Neuronal stem cell (in vitro differentiated cells): ENCODE measurements around the gene AADACL4.
A peak's percentile ranks its signal among the peaks of the same experiment; 100 is the strongest.

ENCODE experiments used
- DNase-seq: peaks from one replicate; pipeline ENCODE4 v3.0.0-alpha.2; 2013; ENCODE audit warnings: low spot score
- H2AFZ ChIP-seq: one replicate; pipeline ENCODE4 v1.6.1; 2013; ENCODE audit warnings: mild to moderate bottlenecking, low read length, inconsistent platforms
- H2AK5ac ChIP-seq: 2 replicates; pipeline ENCODE4 v1.6.1; 2013; ENCODE audit warnings: low read depth, mild to moderate bottlenecking, inconsistent platforms, low read length, moderate library complexity, mixed read lengths
- H2BK120ac ChIP-seq: 2 replicates; pipeline ENCODE4 v1.6.1; 2013; ENCODE audit warnings: low read depth, mild to moderate bottlenecking, inconsistent platforms, low read length, moderate library complexity, mixed read lengths
- H2BK12ac ChIP-seq: one replicate; pipeline ENCODE4 v1.6.1; 2013; ENCODE audit warnings: low read length, inconsistent platforms
- H2BK15ac ChIP-seq: 2 replicates; pipeline ENCODE4 v1.6.1; 2013; ENCODE audit warnings: mild to moderate bottlenecking, low read length, inconsistent platforms, mixed read lengths
- H2BK5ac ChIP-seq: one replicate; pipeline ENCODE4 v1.6.1; 2013; ENCODE audit warnings: inconsistent platforms, mild to moderate bottlenecking, low read length, moderate library complexity
- H3K14ac ChIP-seq: one replicate; pipeline ENCODE4 v1.6.1; 2013; ENCODE audit warnings: low read length, inconsistent platforms
- H3K18ac ChIP-seq: 2 replicates; pipeline ENCODE4 v1.6.1; 2013; ENCODE audit warnings: low read length, inconsistent platforms
- H3K23ac ChIP-seq: 2 replicates; pipeline ENCODE4 v1.6.1; 2013; ENCODE audit warnings: low read depth, mild to moderate bottlenecking, mixed read lengths, low read length, inconsistent platforms; ENCODE audit not compliant: poor library complexity
- H3K27ac ChIP-seq: replicated peaks from 3 replicates; pipeline ENCODE4 v1.5.1; 2013; ENCODE audit warnings: low read length, inconsistent platforms
- H3K27me3 ChIP-seq, 3 experiments: 2 replicates each; pipeline ENCODE4 v1.6.1; 2013; ENCODE audit warnings: low read length in 3 of 3, mild to moderate bottlenecking in 2 of 3, inconsistent platforms in 1 of 3, low read depth in 1 of 3, mixed read lengths in 1 of 3, moderate library complexity in 1 of 3; ENCODE audit not compliant: control insufficient read depth in 3 of 3, insufficient read depth in 3 of 3
- H3K36me3 ChIP-seq, 2 donors: replicated peaks in 1 of 2; 2 replicates each; pipeline ENCODE4 v1.6.1; 2013; ENCODE audit warnings: low read length in 2 of 2; ENCODE audit not compliant: control insufficient read depth in 2 of 2, insufficient read depth in 2 of 2
- H3K4ac ChIP-seq: 2 replicates; pipeline ENCODE4 v1.6.1; 2013; ENCODE audit warnings: inconsistent platforms, mild to moderate bottlenecking, low read length, moderate library complexity
- H3K4me1 ChIP-seq, 2 donors: 1 replicate in 1 of 2; 2 replicates in 1 of 2; pipeline ENCODE4 v1.6.1; 2013; ENCODE audit warnings: low read length in 2 of 2, low read depth in 1 of 2; ENCODE audit not compliant: control insufficient read depth in 2 of 2, insufficient read depth in 1 of 2
- H3K4me2 ChIP-seq: one replicate; pipeline ENCODE4 v1.6.1; 2013; ENCODE audit warnings: mild to moderate bottlenecking, low read length, inconsistent platforms; ENCODE audit not compliant: insufficient read depth, poor library complexity, severe bottlenecking
- H3K4me3 ChIP-seq, 2 donors: 2 replicates each; pipeline ENCODE4 v1.5.1; 2013; ENCODE audit warnings: low read length in 2 of 2, mild to moderate bottlenecking in 2 of 2, inconsistent platforms in 1 of 2, moderate library complexity in 1 of 2
- H3K79me1 ChIP-seq: one replicate; pipeline ENCODE4 v1.6.1; 2013; ENCODE audit warnings: low read depth, mild to moderate bottlenecking, inconsistent platforms, low read length, moderate library complexity
- H3K9ac ChIP-seq: one replicate; pipeline ENCODE4 v1.6.1; 2013; ENCODE audit warnings: mild to moderate bottlenecking, low read depth, low read length, inconsistent platforms; ENCODE audit not compliant: poor library complexity
- H3K9me3 ChIP-seq, 2 donors: replicated peaks in 1 of 2; 2 replicates each; pipeline versions ENCODE3 to v1.6.1; 2013; ENCODE audit warnings: low read length in 2 of 2, mild to moderate bottlenecking in 2 of 2, inconsistent platforms in 1 of 2, low read depth in 1 of 2, mixed read lengths in 1 of 2, moderate library complexity in 1 of 2; ENCODE audit not compliant: control insufficient read depth in 2 of 2, insufficient read depth in 1 of 2
- H4K8ac ChIP-seq: one replicate; pipeline ENCODE4 v1.6.1; 2013; ENCODE audit warnings: low read depth, mild to moderate bottlenecking, inconsistent platforms, low read length, moderate library complexity
- H4K91ac ChIP-seq: one replicate; pipeline ENCODE4 v1.6.1; 2013; ENCODE audit warnings: low read length, low read depth, mild to moderate bottlenecking, inconsistent platforms; ENCODE audit not compliant: poor library complexity
- WGBS, 2 donors: extraction: QIAGEN DNeasy Blood & Tissue Kit; methylation state at CpG; one replicate each; pipeline ENCODE4 v1.1.7; 2013; ENCODE audit warnings: missing lambda C conversion rate in 2 of 2, mixed read lengths in 1 of 2; ENCODE audit not compliant: insufficient read length in 2 of 2, insufficient replicate concordance in 1 of 2; ENCODE audit errors: extremely low coverage in 2 of 2; 5-methylcytosine and 5-hydroxymethylcytosine counted together

The AADACL4 gene

GRCh38 chr1:12608311-12608957 is 35.5 kb upstream of the AADACL4 start:
- no peak overlapping the region for H2AK5ac ChIP-seq
- H3K4ac ChIP-seq, result no peak overlapping the region
- peaks cover 1 to 5% of the 10 kb centered on the region in 2 donors for H3K4me1 ChIP-seq
- H3K9ac ChIP-seq, result no peak overlapping the region
- no peak overlapping the region for H2BK5ac ChIP-seq
- no peak overlapping the region for H3K14ac ChIP-seq
- H3K27me3 ChIP-seq, result peaks cover 0 to 3% (median 0%) of the 10 kb centered on the region in 3 experiments
- DNase-seq, result no peak
- no CpG with 5 or more reads among the region's 5 CpGs for WGBS, 2 donors
- no peak overlapping the region for H2BK15ac ChIP-seq
- H2AFZ ChIP-seq, result no peak overlapping the region
- no peak overlapping the region for H3K23ac ChIP-seq
- H3K27ac ChIP-seq, result no peak overlapping the region
- no peak overlapping the region for H2BK120ac ChIP-seq
- no peaks in the 10 kb centered on the region for H3K36me3 ChIP-seq
- H3K79me1 ChIP-seq, result no peaks in the 10 kb centered on the region
- H2BK12ac ChIP-seq, result no peak overlapping the region
- H3K4me3 ChIP-seq, result no peak overlapping the region
- H3K18ac ChIP-seq, result peak overlapping the region; percentile 16
- no peak overlapping the region for H4K8ac ChIP-seq
- H3K4me2 ChIP-seq, result no peak overlapping the region
- H4K91ac ChIP-seq, result no peak overlapping the region
- no peaks in the 10 kb centered on the region for H3K9me3 ChIP-seq

- H4K8ac ChIP-seq, result no peak overlapping the region
Measured at GRCh38 chr1:12609469-12610003, 34.3 kb upstream of the AADACL4 start.

GRCh38 chr1:12610305-12610935 is 33.5 kb upstream of the AADACL4 start:
- no peak overlapping the region for H2BK120ac ChIP-seq
- no peak overlapping the region for H3K14ac ChIP-seq
- H2BK15ac ChIP-seq, result no peak overlapping the region
- H3K4me1 ChIP-seq, result peaks cover 2 to 7% of the 10 kb centered on the region in 2 donors
- no peak overlapping the region for H3K18ac ChIP-seq
- H3K36me3 ChIP-seq, result no peaks in the 10 kb centered on the region
- H3K9ac ChIP-seq, result no peak overlapping the region
- H3K4me2 ChIP-seq, result no peak overlapping the region
- H4K8ac ChIP-seq, result no peak overlapping the region
- no peak overlapping the region for H2BK5ac ChIP-seq
- no peak overlapping the region for H3K23ac ChIP-seq
- no peak overlapping the region for H2AK5ac ChIP-seq
- no peak overlapping the region for H2BK12ac ChIP-seq
- H3K79me1 ChIP-seq, result no peaks in the 10 kb centered on the region
- H3K4me3 ChIP-seq, result no peak overlapping the region
- WGBS, 2 donors, result no CpG with 5 or more reads among the region's 7 CpGs
- peaks cover 0 to 22% (median 0%) of the 10 kb centered on the region in 3 experiments for H3K27me3 ChIP-seq
- no peak overlapping the region for H4K91ac ChIP-seq
- H3K27ac ChIP-seq, result no peak overlapping the region
- DNase-seq, result no peak
- no peak overlapping the region for H3K4ac ChIP-seq
- no peak overlapping the region for H2AFZ ChIP-seq
- H3K9me3 ChIP-seq, result no peaks in the 10 kb centered on the region

More at GRCh38 chr1:12609469-12610003, 34.3 kb upstream of the AADACL4 start:
- Histone ChIP-seq H3K14ac (no peak overlapping the region), H3K27me3 (peaks cover 0 to 13% (median 0%) of the 10 kb centered on the region in 3 experiments), H2AFZ (no peak overlapping the region), H3K27ac (no peak overlapping the region), H2BK120ac (peak overlapping the region; percentile 25), H3K23ac (peak overlapping the region; percentile 18), H3K18ac (peak overlapping the region; percentile 52), H3K4me3 (no peak overlapping the region), H2AK5ac (peak overlapping the region; percentile 82), H2BK15ac (no peak overlapping the region), H2BK12ac (no peak overlapping the region), H3K36me3 (no peaks in the 10 kb centered on the region), H3K9ac (no peak overlapping the region), H3K4me2 (no peak overlapping the region), H4K91ac (no peak overlapping the region), H3K4ac (no peak overlapping the region), H3K9me3 (no peaks in the 10 kb centered on the region), H3K4me1 (no peaks in the 10 kb centered on the region), H3K79me1 (no peaks in the 10 kb centered on the region), H2BK5ac (no peak overlapping the region)
- WGBS, 2 donors, result no CpG with 5 or more reads among the region's 5 CpGs
- DNase-seq, result no peak

- Histone ChIP-seq H3K36me3 (no peaks in the 10 kb centered on the region), H2BK120ac (no peak overlapping the region), H4K91ac (no peak overlapping the region), H3K27ac (no peak overlapping the region), H3K14ac (no peak overlapping the region), H3K23ac (no peak overlapping the region), H3K4me2 (no peak overlapping the region), H3K4me1 (peaks cover 7 to 12% of the 10 kb centered on the region in 2 donors), H3K79me1 (no peaks in the 10 kb centered on the region), H3K4me3 (no peak overlapping the region), H2AFZ (no peak overlapping the region), H2AK5ac (no peak overlapping the region), H2BK12ac (no peak overlapping the region), H4K8ac (no peak overlapping the region), H3K27me3 (peaks cover 0 to 27% (median 0%) of the 10 kb centered on the region in 3 experiments), H2BK15ac (no peak overlapping the region), H3K18ac (no peak overlapping the region), H3K9ac (no peak overlapping the region), H3K9me3 (no peaks in the 10 kb centered on the region), H2BK5ac (no peak overlapping the region), H3K4ac (no peak overlapping the region)
- no CpG with 5 or more reads among the region's 7 CpGs for WGBS, 2 donors
- DNase-seq, result no peak
Measured at GRCh38 chr1:12610941-12611340, 32.9 kb upstream of the AADACL4 start.
